C4-2B (cell line): ENCODE results near the gene ZNF582.
A peak's percentile ranks its signal among the peaks of the same experiment; 100 is the strongest.

ENCODE experiments used
- H3K27ac ChIP-seq: fragments of 450-650 bp; 2 replicates; pipeline ENCODE4 v1.5.1; 2017
- CTCF ChIP-seq: fragments of 450-650 bp; conservative IDR thresholded peaks from 2 replicates; pipeline ENCODE4 v1.5.1; 2017; ENCODE audit warnings: mild to moderate bottlenecking
- ZFX ChIP-seq: fragments of 450-650 bp; IDR thresholded peaks from 2 replicates; pipeline ENCODE4 v1.6.1; 2017

The ZNF582 gene

GRCh38 chr19:56403261-56403660, 9.9 kb upstream of the ZNF582 start:
- no peak for TF ChIP-seq ZFX
- no peak for TF ChIP-seq CTCF
- H3K27ac ChIP-seq, result peak overlapping the region; percentile 85

GRCh38 chr19:56400485-56400884, 7.2 kb upstream of the ZNF582 start:
- no peak overlapping the region for H3K27ac ChIP-seq
- TF ChIP-seq CTCF, result no peak
- no peak for TF ChIP-seq ZFX

GRCh38 chr19:56398809-56399208, 5.5 kb upstream of the ZNF582 start:
- no peak for TF ChIP-seq CTCF
- no peak for TF ChIP-seq ZFX
- no peak overlapping the region for H3K27ac ChIP-seq

GRCh38 chr19:56383826-56384605, 9.3 kb downstream of the ZNF582 start:
- TF ChIP-seq CTCF (no peak), ZFX (no peak)
- no peak overlapping the region for H3K27ac ChIP-seq

- no peak for TF ChIP-seq CTCF
- TF ChIP-seq ZFX, result no peak
- no peak overlapping the region for H3K27ac ChIP-seq
Observed at GRCh38 chr19:56377105-56377924, 16.0 kb downstream of the ZNF582 start.

GRCh38 chr19:56372281-56372680, 21.1 kb downstream of the ZNF582 start:
- no peak overlapping the region for H3K27ac ChIP-seq
- no peak for TF ChIP-seq ZFX

- no peak overlapping the region for H3K27ac ChIP-seq
- TF ChIP-seq ZFX, result no peak
- no peak for TF ChIP-seq CTCF
Observed at GRCh38 chr19:56369886-56370676, 23.3 kb downstream of the ZNF582 start.
